WTC11 (cell line): Measurements from ENCODE around the gene HMCES. TPM values are rescaled to one million over a fixed set of nuclear protein-coding genes. Genes with fewer than 3 reads are reported as not detected.

Source experiments
- ATAC-seq: fragments of 200-7000 bp; cut with Tn5 transposase; 2 replicates; pipeline ENCODE4 v1.10.0; 2021; ENCODE audit warnings: mild to moderate bottlenecking, moderate library complexity
- CTCF ChIA-PET: fragments of 300-600 bp; sonication (Branson Sonifier 250); formaldehyde crosslinking; loops from one replicate; lab custom pipeline; 2021; ENCODE audit warnings: antibody characterized with exemption; lab: Charles Lee
- POLR2A ChIA-PET: fragments of 350-600 bp; sonication (Branson Sonifier 250); formaldehyde crosslinking; loops from one replicate; lab custom pipeline; 2021; ENCODE audit warnings: antibody characterized with exemption; lab: Charles Lee
- DNase-seq: peaks from one replicate; pipeline ENCODE4 v3.0.0; 2021; ENCODE audit warnings: low spot score
- H3K27ac Mint-ChIP-seq: 2 replicates; pipeline ENCODE4 v1.8.0; 2021; ENCODE audit warnings: mixed read lengths
- H3K27me3 Mint-ChIP-seq: 2 replicates; pipeline ENCODE4 v1.8.0; 2021; ENCODE audit warnings: low read depth, mild to moderate bottlenecking, moderate library complexity, mixed read lengths
- H3K36me3 Mint-ChIP-seq: 2 replicates; pipeline ENCODE4 v1.8.0; 2021; ENCODE audit warnings: mixed read lengths
- H3K4me1 Mint-ChIP-seq: 2 replicates; pipeline ENCODE4 v1.8.0; 2022; ENCODE audit warnings: mixed read lengths
- H3K4me3 Mint-ChIP-seq: 2 replicates; pipeline ENCODE4 v1.8.0; 2021; ENCODE audit warnings: mild to moderate bottlenecking, moderate library complexity, mixed read lengths
- H3K9me3 Mint-ChIP-seq: 2 replicates; pipeline ENCODE4 v1.8.0; 2021; ENCODE audit warnings: mixed read lengths
- CBFB ChIP-seq: sonication (generic); formaldehyde crosslinking; IDR thresholded peaks from 2 replicates; pipeline ENCODE4 v1.8.1; 2022; ENCODE audit warnings: mild to moderate bottlenecking, low read depth, missing genetic modification reagents
- CREM ChIP-seq: sonication (generic); formaldehyde crosslinking; IDR thresholded peaks from 2 replicates; pipeline ENCODE4 v1.8.1; 2022; ENCODE audit warnings: mild to moderate bottlenecking, missing genetic modification reagents, moderate library complexity
- GABPB1 ChIP-seq: sonication (generic); formaldehyde crosslinking; IDR thresholded peaks from 2 replicates; pipeline ENCODE4 v1.8.1; 2023; ENCODE audit warnings: mild to moderate bottlenecking, missing genetic modification reagents
- SMAD3 ChIP-seq: sonication (generic); formaldehyde crosslinking; IDR thresholded peaks from 2 replicates; pipeline ENCODE4 v1.8.0; 2022; ENCODE audit warnings: missing genetic modification reagents, mild to moderate bottlenecking, borderline replicate concordance
- STAT6 ChIP-seq: sonication (generic); formaldehyde crosslinking; conservative IDR thresholded peaks from 2 replicates; pipeline ENCODE4 v1.8.1; 2023; ENCODE audit warnings: mild to moderate bottlenecking, low read depth, missing genetic modification reagents, moderate library complexity
- ZNF138 ChIP-seq: sonication (generic); formaldehyde crosslinking; conservative IDR thresholded peaks from 2 replicates; pipeline ENCODE4 v1.8.1; 2022; ENCODE audit warnings: mild to moderate bottlenecking, moderate library complexity, missing genetic modification reagents
- ZNF219 ChIP-seq: sonication (generic); formaldehyde crosslinking; IDR thresholded peaks from 2 replicates; pipeline ENCODE4 v1.8.0; 2023; ENCODE audit warnings: missing genetic modification reagents, mild to moderate bottlenecking, borderline replicate concordance
- ZNF317 ChIP-seq: sonication (generic); formaldehyde crosslinking; IDR thresholded peaks from 2 replicates; pipeline ENCODE4 v1.8.1; 2023; ENCODE audit warnings: low read depth, mild to moderate bottlenecking, moderate library complexity, missing genetic modification reagents, borderline replicate concordance
- ZNF396 ChIP-seq: fragments of 250-450 bp; sonication (Bioruptor Pico); IDR thresholded peaks from 2 replicates; pipeline ENCODE4 v1.8.0; 2021; ENCODE audit warnings: mild to moderate bottlenecking, moderate library complexity, borderline replicate concordance
- ZNF416 ChIP-seq: fragments of 250-450 bp; sonication (Bioruptor Pico); IDR thresholded peaks from 2 replicates; pipeline ENCODE4 v1.9.0; 2021; ENCODE audit warnings: mild to moderate bottlenecking, inconsistent platforms
- ZSCAN18 ChIP-seq: fragments of 250-450 bp; sonication (Bioruptor Pico); IDR thresholded peaks from 2 replicates; pipeline ENCODE4 v2.1.2; 2022; ENCODE audit warnings: mild to moderate bottlenecking, moderate library complexity
- total RNA-seq: library from RNA; stranded (reverse); gene quantifications from 3 replicates; pipeline ENCODE4 v1.2.3, GENCODE V29; 2021
- TF ChIP-seq, protein P1 (sequence below): sonication (generic); formaldehyde crosslinking; IDR thresholded peaks from 2 replicates; pipeline ENCODE4 v1.8.0; 2022; ENCODE audit warnings: mild to moderate bottlenecking, missing genetic modification reagents
- TF ChIP-seq, protein P2 (sequence below): sonication (generic); formaldehyde crosslinking; IDR thresholded peaks from 2 replicates; pipeline ENCODE4 v1.8.1; 2022; ENCODE audit warnings: mild to moderate bottlenecking, missing genetic modification reagents, moderate library complexity, borderline replicate concordance
- TF ChIP-seq, protein P3 (sequence below): fragments of 250-450 bp; sonication (Bioruptor Pico); IDR thresholded peaks from 2 replicates; pipeline ENCODE4 v1.9.0; 2021; ENCODE audit warnings: moderate library complexity, mild to moderate bottlenecking, inconsistent platforms, borderline replicate concordance

The HMCES gene
- total RNA-seq, 1 experiment from 2014 or later = 47.7 TPM

DNA sequence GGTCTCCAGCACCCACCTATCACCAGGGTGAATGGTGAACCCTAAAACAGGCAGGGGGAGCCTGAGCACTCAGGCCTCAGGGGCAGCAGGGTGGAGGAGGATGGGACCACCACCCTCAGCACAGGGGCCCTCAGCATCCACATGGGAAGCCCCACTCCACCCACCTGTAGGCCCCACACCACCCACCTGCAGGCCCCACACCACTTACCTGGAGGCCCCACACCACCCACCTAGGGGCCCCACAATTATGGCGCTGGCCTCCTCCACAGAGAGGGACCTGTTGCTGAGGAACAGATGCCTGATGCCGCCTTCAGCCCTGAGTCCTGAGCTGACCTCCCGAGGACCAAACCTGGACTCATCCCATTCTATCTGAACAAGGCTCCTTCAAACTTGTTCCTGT lies 46.7 kb downstream of the HMCES start:
- Mint-ChIP-seq H3K27ac (no peak overlapping the region), H3K4me1 (no peaks in the 10 kb centered on the region), H3K36me3 (no peaks in the 10 kb centered on the region), H3K27me3 (no peaks in the 10 kb centered on the region; the same call in 1 of the 2 replicates), H3K4me3 (no peak overlapping the region), H3K9me3 (no peaks in the 10 kb centered on the region)
- CTCF ChIA-PET = no interaction called here
- DNase-seq (no peak), ATAC-seq (no peak)
- POLR2A ChIA-PET = no interaction called here
- TF ChIP-seq SMAD3 (CRISPR knock-in tag) (no peak), ZNF396 (CRISPR knock-in tag) (no peak)
- TF ChIP-seq, protein P1, sequence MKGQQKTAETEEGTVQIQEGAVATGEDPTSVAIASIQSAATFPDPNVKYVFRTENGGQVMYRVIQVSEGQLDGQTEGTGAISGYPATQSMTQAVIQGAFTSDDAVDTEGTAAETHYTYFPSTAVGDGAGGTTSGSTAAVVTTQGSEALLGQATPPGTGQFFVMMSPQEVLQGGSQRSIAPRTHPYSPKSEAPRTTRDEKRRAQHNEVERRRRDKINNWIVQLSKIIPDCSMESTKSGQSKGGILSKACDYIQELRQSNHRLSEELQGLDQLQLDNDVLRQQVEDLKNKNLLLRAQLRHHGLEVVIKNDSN (CRISPR knock-in tag) = no peak

- ATAC-seq (no peak), DNase-seq (no peak)
- H3K9me3 Mint-ChIP-seq = no peaks in the 10 kb centered on the region
- H3K27ac Mint-ChIP-seq = no peak overlapping the region
- no peaks in the 10 kb centered on the region for H3K36me3 Mint-ChIP-seq
- no peaks in the 10 kb centered on the region for H3K4me1 Mint-ChIP-seq
- ChIA-PET CTCF (interaction anchor here (1.3 to 1.4 kb wide), 2 partner anchors 27 to 58 kb away, joined by 3 to 6 read pairs; no protein-coding TSS in a partner anchor), POLR2A (interaction anchor here (1.9 kb wide), 1 partner anchor 10 kb away, joined by 12 read pairs; a partner anchor contains a TSS)
- peaks cover 2% of the 10 kb centered on the region; the same call in 1 of the 2 replicates for H3K27me3 Mint-ChIP-seq
- TF ChIP-seq, protein P1 (CRISPR knock-in tag) = no peak
- TF ChIP-seq ZNF416 (no peak), GABPB1 (CRISPR knock-in tag) (no peak), ZNF317 (CRISPR knock-in tag) (no peak), ZNF396 (CRISPR knock-in tag) (no peak), ZSCAN18 (no peak), ZNF138 (CRISPR knock-in tag) (no peak), STAT6 (CRISPR knock-in tag) (no peak), CREM (CRISPR knock-in tag) (no peak), SMAD3 (CRISPR knock-in tag) (no peak), ZNF219 (CRISPR knock-in tag) (no peak), CBFB (CRISPR knock-in tag) (no peak)
- TF ChIP-seq, protein P2, sequence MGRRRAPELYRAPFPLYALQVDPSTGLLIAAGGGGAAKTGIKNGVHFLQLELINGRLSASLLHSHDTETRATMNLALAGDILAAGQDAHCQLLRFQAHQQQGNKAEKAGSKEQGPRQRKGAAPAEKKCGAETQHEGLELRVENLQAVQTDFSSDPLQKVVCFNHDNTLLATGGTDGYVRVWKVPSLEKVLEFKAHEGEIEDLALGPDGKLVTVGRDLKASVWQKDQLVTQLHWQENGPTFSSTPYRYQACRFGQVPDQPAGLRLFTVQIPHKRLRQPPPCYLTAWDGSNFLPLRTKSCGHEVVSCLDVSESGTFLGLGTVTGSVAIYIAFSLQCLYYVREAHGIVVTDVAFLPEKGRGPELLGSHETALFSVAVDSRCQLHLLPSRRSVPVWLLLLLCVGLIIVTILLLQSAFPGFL = no peak
- TF ChIP-seq, protein P3, sequence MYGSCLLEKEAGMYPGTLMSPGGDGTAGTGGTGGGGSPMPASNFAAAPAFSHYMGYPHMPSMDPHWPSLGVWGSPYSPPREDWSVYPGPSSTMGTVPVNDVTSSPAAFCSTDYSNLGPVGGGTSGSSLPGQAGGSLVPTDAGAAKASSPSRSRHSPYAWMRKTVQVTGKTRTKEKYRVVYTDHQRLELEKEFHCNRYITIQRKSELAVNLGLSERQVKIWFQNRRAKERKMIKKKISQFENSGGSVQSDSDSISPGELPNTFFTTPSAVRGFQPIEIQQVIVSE = no peak
- no peak overlapping the region for H3K4me3 Mint-ChIP-seq
Observed at GRCh38 chr3:129326138-129326537, 47.5 kb downstream of the HMCES start.
